ENCODE data around the gene SH3GL2. TPM values are rescaled to one million over a fixed set of nuclear protein-coding genes. Genes with fewer than 3 reads are reported as not detected.

Gene SH3GL2
- polyA plus RNA-seq, 2 donors = 0.04 to 0.11 TPM

GRCh38 chr9:17636821-17637220 is 58.0 kb downstream of the SH3GL2 start:
- Histone ChIP-seq H3K4me3 (ENCODE audit: low read depth in 1 of 2, low read length in 2 of 2) (no peak overlapping the region), H3K27ac (ENCODE audit: low read depth in 2 of 2, low read length in 1 of 2) (no peak overlapping the region), H3K27me3 (ENCODE audit: control insufficient read depth in 1 of 2, insufficient read depth in 2 of 2, low read length in 2 of 2) (no peaks in the 10 kb centered on the region), H3K4me1 (ENCODE audit: control insufficient read depth in 2 of 2, insufficient read depth in 2 of 2, low read length in 1 of 2) (no peaks in the 10 kb centered on the region), H3K9me3 (ENCODE audit: control insufficient read depth in 2 of 2, insufficient read depth in 1 of 2, low read depth in 1 of 2, low read length in 1 of 2) (no peaks in the 10 kb centered on the region), H3K36me3 (ENCODE audit: control insufficient read depth in 2 of 2, insufficient read depth in 2 of 2, low read length in 1 of 2) (no peaks in the 10 kb centered on the region)
- WGBS, 2 donors = 89 to 97% methylated on average over 1 of the region's 1 CpG

- Histone ChIP-seq H3K9me3 (ENCODE audit: control insufficient read depth in 2 of 2, insufficient read depth in 1 of 2, low read depth in 1 of 2, low read length in 1 of 2) (no peaks in the 10 kb centered on the region), H3K27me3 (ENCODE audit: control insufficient read depth in 1 of 2, insufficient read depth in 2 of 2, low read length in 2 of 2) (no peaks in the 10 kb centered on the region), H3K4me3 (ENCODE audit: low read depth in 1 of 2, low read length in 2 of 2) (no peak overlapping the region), H3K4me1 (ENCODE audit: control insufficient read depth in 2 of 2, insufficient read depth in 2 of 2, low read length in 1 of 2) (no peaks in the 10 kb centered on the region), H3K36me3 (ENCODE audit: control insufficient read depth in 2 of 2, insufficient read depth in 2 of 2, low read length in 1 of 2) (no peaks in the 10 kb centered on the region), H3K27ac (ENCODE audit: low read depth in 2 of 2, low read length in 1 of 2) (no peak overlapping the region)
- WGBS, 2 donors = 61 to 66% methylated on average over 3 of the region's 3 CpGs
These were observed 58.4 kb downstream of the SH3GL2 start for GRCh38 chr9:17637229-17637628.

GRCh38 chr9:17648516-17648915 is 69.7 kb downstream of the SH3GL2 start:
- Histone ChIP-seq H3K9me3 (ENCODE audit: control insufficient read depth in 2 of 2, insufficient read depth in 1 of 2, low read depth in 1 of 2, low read length in 1 of 2) (no peaks in the 10 kb centered on the region), H3K27ac (ENCODE audit: low read depth in 2 of 2, low read length in 1 of 2) (no peak overlapping the region), H3K4me1 (ENCODE audit: control insufficient read depth in 2 of 2, insufficient read depth in 2 of 2, low read length in 1 of 2) (no peaks in the 10 kb centered on the region), H3K4me3 (ENCODE audit: low read depth in 1 of 2, low read length in 2 of 2) (no peak overlapping the region), H3K27me3 (ENCODE audit: control insufficient read depth in 1 of 2, insufficient read depth in 2 of 2, low read length in 2 of 2) (no peaks in the 10 kb centered on the region), H3K36me3 (ENCODE audit: control insufficient read depth in 2 of 2, insufficient read depth in 2 of 2, low read length in 1 of 2) (no peaks in the 10 kb centered on the region)

- Histone ChIP-seq H3K4me3 (ENCODE audit: low read depth in 1 of 2, low read length in 2 of 2) (no peak overlapping the region), H3K9me3 (ENCODE audit: control insufficient read depth in 2 of 2, insufficient read depth in 1 of 2, low read depth in 1 of 2, low read length in 1 of 2) (no peaks in the 10 kb centered on the region), H3K27me3 (ENCODE audit: control insufficient read depth in 1 of 2, insufficient read depth in 2 of 2, low read length in 2 of 2) (no peaks in the 10 kb centered on the region), H3K4me1 (ENCODE audit: control insufficient read depth in 2 of 2, insufficient read depth in 2 of 2, low read length in 1 of 2) (no peaks in the 10 kb centered on the region), H3K36me3 (ENCODE audit: control insufficient read depth in 2 of 2, insufficient read depth in 2 of 2, low read length in 1 of 2) (no peaks in the 10 kb centered on the region), H3K27ac (ENCODE audit: low read depth in 2 of 2, low read length in 1 of 2) (no peak overlapping the region)
- WGBS, 2 donors = 55 to 62% methylated on average over 1 of the region's 1 CpG
These were observed 72.9 kb downstream of the SH3GL2 start for GRCh38 chr9:17651725-17652124.

GRCh38 chr9:17653947-17654465 is 75.1 kb downstream of the SH3GL2 start:
- WGBS, 2 donors = 69 to 75% methylated on average over 4 of the region's 4 CpGs
- no peak overlapping the region for H3K4me3 ChIP-seq (ENCODE audit: low read depth in 1 of 2, low read length in 2 of 2)
- no peaks in the 10 kb centered on the region for H3K27me3 ChIP-seq (ENCODE audit: control insufficient read depth in 1 of 2, insufficient read depth in 2 of 2, low read length in 2 of 2)
- no peak overlapping the region for H3K27ac ChIP-seq (ENCODE audit: low read depth in 2 of 2, low read length in 1 of 2)
- no peaks in the 10 kb centered on the region for H3K36me3 ChIP-seq (ENCODE audit: control insufficient read depth in 2 of 2, insufficient read depth in 2 of 2, low read length in 1 of 2)
- H3K4me1 ChIP-seq (ENCODE audit: control insufficient read depth in 2 of 2, insufficient read depth in 2 of 2, low read length in 1 of 2) = no peaks in the 10 kb centered on the region
- no peaks in the 10 kb centered on the region for H3K9me3 ChIP-seq (ENCODE audit: control insufficient read depth in 2 of 2, insufficient read depth in 1 of 2, low read depth in 1 of 2, low read length in 1 of 2)

GRCh38 chr9:17656889-17657288 is 78.0 kb downstream of the SH3GL2 start:
- WGBS, 2 donors = 64 to 67% methylated on average over 1 of the region's 1 CpG

GRCh38 chr9:17658237-17658636 is 79.4 kb downstream of the SH3GL2 start:
- H3K27ac ChIP-seq (ENCODE audit: low read depth in 2 of 2, low read length in 1 of 2) = no peak overlapping the region
- no peak overlapping the region for H3K4me3 ChIP-seq (ENCODE audit: low read depth in 1 of 2, low read length in 2 of 2)
- no peaks in the 10 kb centered on the region for H3K9me3 ChIP-seq (ENCODE audit: control insufficient read depth in 2 of 2, insufficient read depth in 1 of 2, low read depth in 1 of 2, low read length in 1 of 2)
- 53 to 60% methylated on average over 2 of the region's 2 CpGs for WGBS, 2 donors
- no peaks in the 10 kb centered on the region for H3K27me3 ChIP-seq (ENCODE audit: control insufficient read depth in 1 of 2, insufficient read depth in 2 of 2, low read length in 2 of 2)
- no peaks in the 10 kb centered on the region for H3K36me3 ChIP-seq (ENCODE audit: control insufficient read depth in 2 of 2, insufficient read depth in 2 of 2, low read length in 1 of 2)
- H3K4me1 ChIP-seq (ENCODE audit: control insufficient read depth in 2 of 2, insufficient read depth in 2 of 2, low read length in 1 of 2) = no peaks in the 10 kb centered on the region

More at GRCh38 chr9:17656889-17657288, 78.0 kb downstream of the SH3GL2 start:
- H3K9me3 ChIP-seq (ENCODE audit: control insufficient read depth in 2 of 2, insufficient read depth in 1 of 2, low read depth in 1 of 2, low read length in 1 of 2) = no peaks in the 10 kb centered on the region
- H3K4me1 ChIP-seq (ENCODE audit: control insufficient read depth in 2 of 2, insufficient read depth in 2 of 2, low read length in 1 of 2) = no peaks in the 10 kb centered on the region
- no peak overlapping the region for H3K4me3 ChIP-seq (ENCODE audit: low read depth in 1 of 2, low read length in 2 of 2)
- H3K27me3 ChIP-seq (ENCODE audit: control insufficient read depth in 1 of 2, insufficient read depth in 2 of 2, low read length in 2 of 2) = no peaks in the 10 kb centered on the region
- H3K36me3 ChIP-seq (ENCODE audit: control insufficient read depth in 2 of 2, insufficient read depth in 2 of 2, low read length in 1 of 2) = no peaks in the 10 kb centered on the region
- H3K27ac ChIP-seq (ENCODE audit: low read depth in 2 of 2, low read length in 1 of 2) = no peak overlapping the region

- Histone ChIP-seq H3K27me3 (ENCODE audit: control insufficient read depth in 1 of 2, insufficient read depth in 2 of 2, low read length in 2 of 2) (no peaks in the 10 kb centered on the region), H3K4me3 (ENCODE audit: low read depth in 1 of 2, low read length in 2 of 2) (no peak overlapping the region), H3K9me3 (ENCODE audit: control insufficient read depth in 2 of 2, insufficient read depth in 1 of 2, low read depth in 1 of 2, low read length in 1 of 2) (no peaks in the 10 kb centered on the region), H3K4me1 (ENCODE audit: control insufficient read depth in 2 of 2, insufficient read depth in 2 of 2, low read length in 1 of 2) (no peaks in the 10 kb centered on the region), H3K27ac (ENCODE audit: low read depth in 2 of 2, low read length in 1 of 2) (no peak overlapping the region), H3K36me3 (ENCODE audit: control insufficient read depth in 2 of 2, insufficient read depth in 2 of 2, low read length in 1 of 2) (no peaks in the 10 kb centered on the region)
- 84 to 89% methylated on average over 3 of the region's 3 CpGs for WGBS, 2 donors
These were observed 81.3 kb downstream of the SH3GL2 start for GRCh38 chr9:17660158-17660557.

- no peak overlapping the region for H3K4me3 ChIP-seq (ENCODE audit: low read depth in 1 of 2, low read length in 2 of 2)
- H3K9me3 ChIP-seq (ENCODE audit: control insufficient read depth in 2 of 2, insufficient read depth in 1 of 2, low read depth in 1 of 2, low read length in 1 of 2) = no peaks in the 10 kb centered on the region
- no peaks in the 10 kb centered on the region for H3K27me3 ChIP-seq (ENCODE audit: control insufficient read depth in 1 of 2, insufficient read depth in 2 of 2, low read length in 2 of 2)
- no peaks in the 10 kb centered on the region for H3K4me1 ChIP-seq (ENCODE audit: control insufficient read depth in 2 of 2, insufficient read depth in 2 of 2, low read length in 1 of 2)
- H3K36me3 ChIP-seq (ENCODE audit: control insufficient read depth in 2 of 2, insufficient read depth in 2 of 2, low read length in 1 of 2) = no peaks in the 10 kb centered on the region
- H3K27ac ChIP-seq (ENCODE audit: low read depth in 2 of 2, low read length in 1 of 2) = no peak overlapping the region
- WGBS, 2 donors = 76% methylated on average over 3 of the region's 3 CpGs
These were observed 86.6 kb downstream of the SH3GL2 start for GRCh38 chr9:17665450-17665849.

GRCh38 chr9:17669206-17669605 is 90.3 kb downstream of the SH3GL2 start:
- H3K36me3 ChIP-seq (ENCODE audit: control insufficient read depth in 2 of 2, insufficient read depth in 2 of 2, low read length in 1 of 2) = no peaks in the 10 kb centered on the region
- H3K4me3 ChIP-seq (ENCODE audit: low read depth in 1 of 2, low read length in 2 of 2) = no peak overlapping the region
- H3K4me1 ChIP-seq (ENCODE audit: control insufficient read depth in 2 of 2, insufficient read depth in 2 of 2, low read length in 1 of 2) = no peaks in the 10 kb centered on the region
- H3K27me3 ChIP-seq (ENCODE audit: control insufficient read depth in 1 of 2, insufficient read depth in 2 of 2, low read length in 2 of 2) = no peaks in the 10 kb centered on the region
- H3K27ac ChIP-seq (ENCODE audit: low read depth in 2 of 2, low read length in 1 of 2) = no peak overlapping the region
- H3K9me3 ChIP-seq (ENCODE audit: control insufficient read depth in 2 of 2, insufficient read depth in 1 of 2, low read depth in 1 of 2, low read length in 1 of 2) = no peaks in the 10 kb centered on the region
- 55 to 59% methylated on average over 4 of the region's 4 CpGs for WGBS, 2 donors

Data from esophagus (tissue), 2 donors.